GM21381 (cell line): ENCODE data around the gene SSX5.
"Not testable (repeated sequence)": the region's sequence is repeated elsewhere in the genome, so short reads cannot be mapped to it uniquely, and the experiment has no call there.

Experiments
- ATAC-seq: cut with Tn5 transposase; IDR thresholded peaks from one replicate; pipeline ENCODE4 v1.9.1; 2021; ENCODE audit warnings: mild to moderate bottlenecking, moderate library complexity; ENCODE audit not compliant: unreplicated experiment

Gene SSX5, protein sequence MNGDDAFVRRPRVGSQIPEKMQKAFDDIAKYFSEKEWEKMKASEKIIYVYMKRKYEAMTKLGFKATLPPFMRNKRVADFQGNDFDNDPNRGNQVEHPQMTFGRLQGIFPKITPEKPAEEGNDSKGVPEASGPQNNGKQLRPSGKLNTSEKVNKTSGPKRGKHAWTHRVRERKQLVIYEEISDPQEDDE

DNA sequence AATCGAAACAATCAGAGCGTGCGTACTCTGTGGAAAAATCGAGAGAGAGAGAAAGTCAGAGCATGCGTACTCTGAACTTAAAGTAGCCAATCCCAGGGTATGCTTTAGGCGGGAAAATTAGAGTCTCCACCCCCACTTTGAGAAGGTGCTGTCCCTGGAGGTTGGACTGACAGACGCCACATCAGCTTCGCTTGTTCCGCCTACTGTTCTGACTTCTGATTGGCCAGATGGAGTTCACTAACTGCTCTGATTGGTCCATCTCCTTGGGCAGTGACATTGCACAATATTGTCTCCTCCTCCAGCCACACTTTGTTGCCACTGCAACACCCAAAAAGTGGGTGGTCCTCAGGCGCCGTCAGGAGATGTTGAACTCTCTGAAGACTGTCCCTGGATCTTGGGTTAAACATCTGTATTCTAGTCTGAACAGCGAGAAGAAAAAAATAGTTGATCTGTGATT, at the start of gene SSX5:
TSS of gene SSX5 (minus strand) at position 51 of the 457 bp plus-strand sequence. CDS start 1,437 bp downstream, outside the sequence.
- ATAC-seq: no peak

DNA sequence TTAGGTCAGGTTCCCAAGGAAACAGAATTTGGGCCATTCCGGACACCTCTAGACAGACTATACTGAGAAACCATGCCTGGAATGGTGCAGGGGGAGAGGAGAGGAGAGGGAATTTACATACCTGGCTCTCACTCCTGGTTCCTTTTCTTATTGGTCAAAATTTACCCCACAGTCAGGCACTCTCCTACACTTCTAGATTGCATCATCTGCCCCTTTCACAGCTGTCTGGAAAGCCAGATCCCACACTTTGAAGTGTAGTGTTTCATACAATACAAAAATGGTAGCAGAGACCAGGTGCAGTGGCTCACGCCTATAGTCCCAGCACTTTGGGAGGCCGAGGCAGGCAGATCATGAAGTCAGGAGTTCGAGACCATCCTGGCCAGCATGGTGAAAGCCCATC, 27.6 kb upstream of the SSX5 start:
- ATAC-seq: not testable (repeated sequence)

DNA sequence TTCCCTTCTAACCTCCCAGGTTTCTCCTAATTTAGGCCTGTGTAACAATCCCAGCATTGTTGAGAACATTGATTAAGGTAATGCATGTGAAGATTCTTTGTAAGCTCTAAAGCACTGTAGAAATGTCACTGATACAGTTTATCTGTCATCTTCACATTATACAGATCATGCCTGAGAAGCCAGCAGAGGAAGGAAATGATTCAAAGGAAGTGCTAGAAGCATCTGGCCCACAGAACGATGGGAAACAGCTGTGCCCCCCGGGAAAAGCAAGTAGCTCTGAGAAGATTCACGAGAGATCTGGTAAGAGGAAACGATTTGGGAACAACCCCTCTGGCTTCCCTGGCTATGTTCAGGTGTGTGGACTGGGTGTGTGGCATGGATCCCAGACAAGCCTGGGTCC, 17.7 kb upstream of the SSX5 start:
- not testable (repeated sequence) for ATAC-seq

DNA sequence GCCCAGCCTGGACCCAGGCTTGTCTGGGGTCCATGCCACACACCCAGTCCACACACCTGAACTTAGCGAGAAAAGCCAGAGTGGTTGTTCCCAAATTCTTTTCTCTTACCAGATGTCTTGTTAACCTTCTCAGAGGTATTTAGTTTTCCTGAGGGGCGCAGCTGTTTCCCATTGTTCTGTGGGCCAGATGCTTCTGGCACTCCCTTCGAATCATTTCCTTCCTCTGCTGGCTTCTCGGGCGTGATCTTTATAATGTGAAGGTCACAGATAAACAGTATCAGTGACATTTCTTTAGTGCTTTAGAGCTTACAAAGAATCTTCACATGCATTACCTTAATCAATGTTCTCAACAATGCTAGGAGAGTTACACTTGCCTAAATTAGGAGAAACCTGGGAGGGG, 6.6 kb downstream of the SSX5 start:
- ATAC-seq: not testable (repeated sequence)

DNA sequence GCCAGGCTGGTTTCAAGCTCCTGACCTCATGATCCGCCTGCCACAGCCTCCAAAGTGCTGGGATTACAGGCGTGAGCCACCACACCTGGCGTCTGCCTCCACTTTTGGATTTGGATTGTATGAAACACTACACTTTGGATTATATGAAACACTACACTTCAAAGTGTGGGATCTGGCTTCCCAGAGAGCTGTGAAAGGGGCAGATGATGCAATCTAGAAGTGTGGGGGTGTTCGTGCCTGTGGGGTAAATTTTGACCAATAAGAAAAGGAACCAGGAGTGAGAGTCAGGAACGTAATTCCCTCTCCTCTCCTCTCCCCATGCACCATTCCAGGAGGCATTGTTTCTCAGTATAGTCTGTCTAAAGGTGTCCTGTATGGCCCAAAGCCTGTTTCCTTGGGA, 14.7 kb downstream of the SSX5 start:
- not testable (repeated sequence) for ATAC-seq

DNA sequence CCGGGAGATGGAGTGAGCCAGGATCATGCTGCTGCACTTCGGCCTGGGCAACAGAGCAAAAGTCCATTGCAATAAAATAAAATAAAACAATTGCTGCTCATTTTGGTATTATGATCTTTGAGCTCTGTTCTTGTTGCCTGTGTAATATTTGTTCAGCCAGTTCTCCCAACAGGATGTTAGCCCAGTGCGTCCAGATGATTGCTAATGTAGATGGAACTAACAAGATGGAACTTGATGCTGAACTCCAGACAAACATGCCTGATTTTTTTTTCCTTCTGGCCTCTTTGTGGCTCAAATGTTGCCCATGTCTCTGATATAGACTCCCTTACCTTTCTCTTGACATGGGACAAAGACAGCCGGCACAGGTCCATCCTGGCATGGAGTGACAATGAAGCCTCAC, 15.8 kb downstream of the SSX5 start:
- ATAC-seq: no peak

DNA sequence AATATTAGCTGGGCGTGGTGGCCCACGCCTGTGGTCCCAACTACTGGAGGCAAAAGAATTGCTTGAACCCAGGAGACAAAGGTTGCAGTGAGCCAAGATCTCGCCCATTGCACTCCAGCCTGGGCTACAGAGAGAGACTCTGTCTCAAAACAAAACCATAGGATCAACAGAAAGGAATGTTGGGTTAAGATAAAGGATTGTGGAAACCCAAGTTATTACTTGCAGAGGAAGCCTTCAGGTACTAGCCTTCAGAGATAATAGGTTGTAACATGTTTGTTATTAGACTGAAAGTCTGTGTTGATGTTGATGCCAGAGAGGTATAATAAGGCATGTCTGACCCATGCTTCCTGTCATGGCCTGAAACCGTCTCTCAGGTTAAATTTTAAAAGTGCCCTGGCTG, 16.9 kb downstream of the SSX5 start:
- no peak for ATAC-seq

DNA sequence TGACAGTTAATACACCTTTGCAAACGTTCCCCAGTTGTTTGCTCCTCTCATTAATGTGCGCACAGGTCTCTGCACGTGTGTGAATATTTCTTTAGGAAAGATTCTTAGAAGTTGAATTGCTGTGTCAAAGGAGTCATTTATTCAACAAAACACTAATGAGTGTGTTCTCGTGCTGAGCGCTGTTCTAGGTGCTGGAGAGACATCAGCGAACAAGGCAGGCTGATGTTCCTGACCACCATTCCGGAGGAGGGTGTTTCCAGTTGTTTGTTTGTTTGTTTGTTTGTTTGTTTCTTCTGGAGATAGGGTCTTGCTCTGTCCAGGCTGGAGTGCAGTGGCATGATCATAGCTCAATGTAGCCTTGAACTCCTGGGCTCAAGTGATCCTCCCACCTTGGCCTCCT, 30.3 kb downstream of the SSX5 start:
- not testable (repeated sequence) for ATAC-seq

DNA sequence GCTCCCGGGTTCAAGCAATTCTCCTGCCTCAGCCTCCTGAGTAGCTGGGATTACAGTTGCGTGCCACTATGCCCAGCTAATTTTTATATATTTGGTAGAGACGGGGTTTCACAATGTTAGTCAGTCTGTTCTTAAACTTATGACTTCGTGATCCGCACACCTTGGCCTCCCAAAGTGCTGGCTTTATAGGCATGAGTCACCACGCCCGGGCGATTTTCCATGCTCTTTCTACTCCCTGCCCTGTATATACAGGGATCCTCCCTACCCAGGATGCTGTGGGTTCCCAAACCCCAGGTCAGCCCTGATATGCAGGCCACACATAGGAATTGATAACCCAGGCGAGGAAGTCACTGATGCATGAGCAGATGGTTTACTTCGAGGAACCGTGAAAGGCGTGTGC, 31.4 kb downstream of the SSX5 start:
- no peak for ATAC-seq

DNA sequence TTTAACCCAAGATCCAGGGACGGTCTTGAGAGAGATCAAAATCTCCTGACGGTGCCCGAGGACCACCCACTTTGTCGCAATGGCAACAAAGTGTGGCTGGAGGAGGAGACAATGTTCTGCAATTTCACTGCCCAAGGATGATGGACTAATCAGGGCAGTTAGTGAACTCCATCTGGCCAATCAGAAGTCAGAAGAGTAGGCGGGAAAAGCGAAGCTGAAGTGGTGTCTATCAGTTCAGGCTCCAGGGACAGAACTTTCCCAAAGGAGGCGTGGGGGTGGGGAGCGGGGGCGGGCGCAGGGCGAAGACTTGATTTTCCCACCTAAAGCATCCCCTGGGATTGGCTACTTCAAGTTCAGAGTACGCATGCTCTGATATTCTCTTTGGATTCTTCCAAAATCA, 40.6 kb downstream of the SSX5 start:
- ATAC-seq: no peak

DNA sequence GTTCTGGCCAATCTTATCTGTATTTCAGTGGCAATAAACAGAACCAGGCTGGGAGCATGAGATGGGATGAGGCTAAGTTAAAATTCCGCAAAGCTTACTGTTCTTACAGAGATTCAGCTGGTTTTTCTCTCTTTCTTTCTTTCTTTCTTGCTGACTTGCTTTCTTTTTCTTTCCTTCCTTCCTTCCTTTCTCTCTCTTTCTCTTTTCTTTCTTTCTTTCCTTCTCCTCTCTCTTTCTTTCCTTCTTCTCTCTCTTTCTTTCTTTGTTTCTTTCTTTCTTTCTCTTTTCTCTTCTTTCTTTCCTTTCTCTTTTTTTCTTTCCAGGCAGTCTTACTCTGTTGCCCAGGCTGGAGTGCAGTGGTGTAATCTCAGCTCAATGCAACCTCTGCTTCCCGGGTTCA, 41.8 kb downstream of the SSX5 start:
- no peak for ATAC-seq

DNA sequence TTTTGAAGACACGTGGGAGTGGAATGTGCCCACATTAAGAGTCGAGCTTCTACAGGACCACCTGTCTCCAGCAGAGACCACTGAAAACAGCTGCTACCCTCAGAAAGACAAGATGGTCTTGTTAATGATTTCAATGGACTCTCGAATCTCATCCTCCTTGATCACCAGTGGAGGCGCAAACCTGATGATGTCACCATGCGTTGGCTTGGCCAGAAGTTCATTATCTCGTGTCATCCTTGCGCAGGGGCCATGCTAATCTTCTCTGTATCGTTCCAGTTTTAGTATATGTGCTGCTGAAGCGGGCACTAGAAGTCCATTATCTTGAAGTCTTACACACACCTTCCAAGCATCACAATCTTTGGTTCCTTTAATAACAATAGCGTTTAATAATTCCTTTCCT, 42.8 kb downstream of the SSX5 start:
- no peak for ATAC-seq

DNA sequence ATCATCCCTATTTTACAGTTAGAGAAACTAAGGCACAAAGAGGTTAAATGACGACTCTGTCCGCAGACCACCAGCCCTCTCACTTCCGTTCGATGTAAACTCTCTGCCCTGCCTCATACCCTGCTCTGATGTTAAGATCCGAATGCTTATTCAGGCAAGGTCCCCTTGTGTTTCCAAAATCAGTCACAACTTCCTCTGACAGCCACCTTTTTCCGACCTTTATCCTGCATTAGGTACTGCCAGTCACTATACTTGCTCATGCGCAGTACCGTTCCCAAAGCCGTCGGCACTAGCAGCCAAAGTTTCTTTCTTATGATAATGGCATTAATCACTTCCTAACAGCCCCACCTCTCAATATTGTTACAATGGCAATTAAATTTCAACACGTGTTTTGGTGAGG, 53.9 kb downstream of the SSX5 start:
- ATAC-seq: not testable (repeated sequence)

DNA sequence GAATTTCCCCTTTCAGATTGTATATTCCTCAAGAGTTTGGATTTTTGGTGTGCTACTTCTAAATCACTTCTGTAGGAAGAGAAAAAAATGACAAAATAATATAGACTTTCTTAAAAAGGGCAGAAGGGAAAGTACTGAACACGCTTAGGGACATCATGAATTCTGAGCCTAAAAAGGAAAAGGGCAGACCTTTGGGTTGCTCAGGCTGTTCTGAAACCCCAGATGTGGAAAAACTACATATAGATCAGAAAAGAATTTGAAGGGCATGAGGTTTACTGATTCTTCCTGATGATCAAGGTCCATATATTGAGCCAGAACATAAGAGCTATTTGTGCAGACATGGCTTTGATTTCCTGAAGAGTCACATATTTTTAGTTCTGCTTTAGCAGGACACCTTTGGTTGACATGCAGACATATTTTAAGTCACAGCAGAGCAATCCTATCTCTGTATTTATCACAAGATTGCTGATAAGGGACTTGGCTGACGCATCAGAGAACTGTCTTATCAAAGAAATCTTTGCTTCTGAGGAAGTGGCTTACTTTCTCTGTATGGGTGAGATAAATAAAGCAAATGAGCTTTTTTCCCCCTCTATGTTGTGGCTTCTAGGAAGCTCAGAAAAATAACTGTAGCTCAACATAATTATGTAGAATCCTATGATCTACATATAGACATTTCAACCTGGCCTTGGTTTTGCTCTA, 54.6 kb downstream of the SSX5 start:
- ATAC-seq: not testable (repeated sequence)

DNA sequence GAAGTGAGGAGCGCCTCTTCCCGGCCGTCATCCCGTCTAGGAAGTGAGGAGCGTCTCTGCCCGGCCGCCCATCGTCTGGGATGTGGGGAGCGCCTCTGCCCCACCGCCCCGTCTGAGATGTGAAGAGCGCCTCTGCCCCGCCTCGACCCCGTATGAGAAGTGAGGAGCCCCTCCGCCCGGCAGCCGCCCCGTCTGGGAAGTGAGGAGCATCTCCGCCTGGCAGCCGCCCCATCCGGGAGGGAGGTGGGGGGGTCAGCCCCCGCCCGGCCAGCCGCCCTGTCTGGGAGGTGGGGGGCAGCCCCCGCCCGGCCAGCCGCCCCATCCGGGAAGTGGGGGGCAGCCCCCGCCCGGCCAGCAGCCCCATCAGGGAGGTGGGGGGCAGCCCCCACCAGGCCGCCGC, 57.5 kb downstream of the SSX5 start:
- not testable (repeated sequence) for ATAC-seq
